NCI-H1092 treated with DMSO at 0.1 percent for 48 hours (cell line): ENCODE results near the gene RTN4.
"Not testable (repeated sequence)": the region's sequence is repeated elsewhere in the genome, so short reads cannot be mapped to it uniquely, and the experiment has no call there.

Source experiments
- DNase-seq: peaks from one replicate; lab custom pipeline; 2025; lab: John Stamatoyannopoulos, UW

Gene RTN4

DNA sequence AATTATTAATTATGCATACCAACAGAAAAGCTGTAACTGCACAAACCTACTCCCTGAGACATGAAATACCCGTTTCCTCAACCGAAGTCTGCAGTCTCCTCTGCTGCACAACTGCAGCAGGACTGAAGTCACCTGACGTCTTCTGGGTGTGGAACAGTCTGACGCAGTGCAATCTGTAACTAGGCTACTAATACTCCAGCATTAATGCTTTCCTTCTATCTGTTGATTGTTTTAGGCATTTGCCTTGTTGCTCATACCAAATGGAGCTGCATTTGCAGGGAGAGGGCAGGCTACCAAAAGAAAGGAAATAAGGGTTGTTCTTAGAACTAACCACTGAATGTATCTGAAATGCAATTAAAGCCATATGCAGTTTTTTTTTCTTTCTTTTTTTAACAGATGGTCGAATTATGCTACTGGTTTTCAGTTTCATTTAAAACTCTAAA is 40.1 kb downstream of the RTN4 start:
- no peak for DNase-seq

- DNase-seq, result no peak
Measured at GRCh38 chr2:55009277-55010060, 40.8 kb downstream of the RTN4 start.

DNA sequence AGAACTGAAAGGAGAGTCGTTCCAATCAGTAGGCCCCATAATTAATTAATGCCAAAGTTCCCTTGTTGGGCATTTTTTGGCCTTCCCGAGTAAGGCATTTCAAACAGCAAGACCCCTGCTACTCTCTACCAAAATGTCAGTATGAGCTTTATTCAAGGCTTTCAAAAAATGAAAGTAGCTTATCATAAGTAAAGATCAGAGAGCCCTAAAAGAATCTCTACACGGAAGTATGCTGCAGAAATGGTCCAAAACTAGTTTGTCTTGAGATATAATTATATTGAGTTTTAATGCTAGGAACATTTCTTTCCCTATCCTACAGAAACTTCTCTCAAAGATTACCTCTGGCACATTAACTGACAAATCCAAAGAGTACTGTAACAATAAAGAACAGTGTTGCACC is 43.9 kb downstream of the RTN4 start:
- DNase-seq, result no peak

- DNase-seq, result no peak
Measured at GRCh38 chr2:55003706-55004639, 46.3 kb downstream of the RTN4 start.

- no peak for DNase-seq
Measured at GRCh38 chr2:55001716-55002115, 48.5 kb downstream of the RTN4 start.

DNA sequence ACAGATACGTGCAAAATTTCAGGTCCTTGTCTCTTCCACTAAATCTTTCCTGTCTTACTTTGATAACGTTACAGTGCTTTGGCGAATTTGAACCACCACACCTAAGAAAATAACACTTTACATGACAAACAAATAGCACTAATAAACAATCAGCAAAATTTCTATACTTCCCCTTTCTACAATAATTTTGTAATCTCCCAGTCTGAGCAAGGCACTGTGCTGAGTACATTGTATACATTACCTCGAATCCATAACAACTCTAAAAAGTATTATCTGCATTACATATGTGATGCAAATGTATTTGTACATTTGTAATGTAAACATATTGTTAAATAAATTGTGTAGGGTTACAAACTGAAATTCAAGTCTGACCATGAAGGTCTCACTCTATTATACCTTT is 49.9 kb downstream of the RTN4 start:
- no peak for DNase-seq

DNA sequence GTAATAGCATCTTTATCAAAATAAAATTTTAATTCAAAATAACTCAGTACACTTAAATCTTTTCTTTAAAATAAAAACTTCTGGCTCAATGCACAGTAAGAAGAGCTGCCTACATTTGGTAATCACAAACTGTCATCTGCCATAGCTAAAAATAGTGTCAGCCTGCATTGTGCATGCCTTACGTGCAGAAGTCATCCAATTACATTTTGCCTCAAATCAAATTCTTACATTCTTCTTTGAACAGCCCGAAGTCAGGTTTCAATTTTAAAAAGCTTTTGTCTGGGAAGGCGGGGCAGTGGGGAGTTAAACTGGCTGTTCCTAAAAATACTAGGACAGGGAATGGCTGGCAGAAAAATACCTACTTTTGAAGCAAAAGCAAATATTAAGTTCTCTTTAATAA is 51.1 kb downstream of the RTN4 start:
- DNase-seq, result no peak

- DNase-seq, result no peak
Measured at GRCh38 chr2:54997826-54998225, 52.4 kb downstream of the RTN4 start.

DNA sequence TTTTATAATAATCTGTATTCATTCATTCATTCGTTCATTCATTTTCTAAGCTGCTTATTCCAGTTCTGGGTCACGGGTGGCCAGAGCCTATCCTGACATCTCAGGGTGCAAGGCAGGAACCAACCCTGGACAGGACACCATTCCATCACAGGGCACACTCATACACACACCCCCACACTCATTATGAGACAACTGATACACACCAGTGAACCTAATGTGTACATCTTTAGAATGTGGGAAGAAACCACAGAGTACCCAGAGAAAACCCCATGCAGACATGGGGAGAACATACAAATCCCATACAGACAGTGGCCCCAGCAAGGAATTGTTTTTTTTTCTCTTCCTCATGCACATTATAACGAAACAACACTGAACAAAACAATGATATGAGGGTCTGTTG is 54.7 kb downstream of the RTN4 start:
- DNase-seq, result no peak

GRCh38 chr2:54990694-54991093 is 59.6 kb downstream of the RTN4 start:
- DNase-seq, result not testable (repeated sequence)

DNA sequence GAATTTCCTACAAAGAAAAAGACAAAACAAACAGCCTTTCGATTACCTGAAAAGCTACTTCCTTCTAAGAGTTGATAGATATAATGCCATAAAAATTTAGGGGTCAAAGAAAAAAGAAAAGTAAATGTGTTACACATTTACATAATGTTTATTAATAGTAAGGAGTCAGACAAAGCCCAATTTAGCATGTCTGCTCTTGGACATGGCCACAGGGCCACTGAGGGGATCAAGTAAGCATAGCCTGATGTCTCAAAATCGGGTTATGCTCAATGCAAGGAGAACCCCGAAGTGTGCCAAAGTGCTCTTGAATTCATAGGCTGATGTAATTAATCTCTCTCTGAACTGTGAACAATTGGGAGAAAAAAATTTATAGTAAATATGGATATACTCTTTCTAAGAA is 61.6 kb downstream of the RTN4 start:
- DNase-seq, result no peak

DNA sequence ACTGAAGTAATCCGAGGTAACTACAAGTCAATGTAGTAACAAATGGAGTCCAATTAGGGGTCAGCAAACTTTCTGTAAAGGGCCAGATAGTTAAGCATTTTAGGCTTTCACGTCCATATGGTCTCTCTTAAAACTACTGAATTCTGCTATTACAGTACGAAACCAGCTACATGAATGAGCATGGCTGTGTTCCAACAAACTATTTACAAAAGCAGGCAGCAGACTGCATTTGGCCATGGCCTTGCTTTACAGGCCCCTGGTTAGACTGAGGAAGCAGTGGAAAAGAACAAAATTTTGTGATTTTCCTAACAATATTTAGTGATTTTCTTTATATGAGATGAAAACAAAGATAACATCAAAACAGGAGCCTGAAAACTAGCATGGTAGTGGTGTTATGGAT is 64.0 kb downstream of the RTN4 start:
- no peak for DNase-seq

DNA sequence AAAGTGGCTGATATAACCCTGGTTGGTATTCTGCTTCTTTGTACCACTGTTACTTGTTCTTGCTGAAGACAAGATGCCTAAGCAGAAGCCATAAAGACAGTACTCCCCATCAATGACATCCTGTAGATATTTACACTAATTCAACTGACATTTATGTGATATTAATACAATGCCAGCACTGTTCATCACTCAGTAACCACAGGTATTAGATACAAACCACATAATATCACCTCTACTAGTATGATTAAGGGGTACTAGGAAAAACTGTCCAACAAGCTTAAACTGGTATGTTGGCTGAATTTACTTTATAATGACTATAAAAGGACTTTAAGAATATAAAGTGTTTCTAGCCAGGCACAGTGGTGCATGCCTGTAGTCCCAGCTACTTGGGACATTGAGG is 65.8 kb downstream of the RTN4 start:
- DNase-seq, result no peak

DNA sequence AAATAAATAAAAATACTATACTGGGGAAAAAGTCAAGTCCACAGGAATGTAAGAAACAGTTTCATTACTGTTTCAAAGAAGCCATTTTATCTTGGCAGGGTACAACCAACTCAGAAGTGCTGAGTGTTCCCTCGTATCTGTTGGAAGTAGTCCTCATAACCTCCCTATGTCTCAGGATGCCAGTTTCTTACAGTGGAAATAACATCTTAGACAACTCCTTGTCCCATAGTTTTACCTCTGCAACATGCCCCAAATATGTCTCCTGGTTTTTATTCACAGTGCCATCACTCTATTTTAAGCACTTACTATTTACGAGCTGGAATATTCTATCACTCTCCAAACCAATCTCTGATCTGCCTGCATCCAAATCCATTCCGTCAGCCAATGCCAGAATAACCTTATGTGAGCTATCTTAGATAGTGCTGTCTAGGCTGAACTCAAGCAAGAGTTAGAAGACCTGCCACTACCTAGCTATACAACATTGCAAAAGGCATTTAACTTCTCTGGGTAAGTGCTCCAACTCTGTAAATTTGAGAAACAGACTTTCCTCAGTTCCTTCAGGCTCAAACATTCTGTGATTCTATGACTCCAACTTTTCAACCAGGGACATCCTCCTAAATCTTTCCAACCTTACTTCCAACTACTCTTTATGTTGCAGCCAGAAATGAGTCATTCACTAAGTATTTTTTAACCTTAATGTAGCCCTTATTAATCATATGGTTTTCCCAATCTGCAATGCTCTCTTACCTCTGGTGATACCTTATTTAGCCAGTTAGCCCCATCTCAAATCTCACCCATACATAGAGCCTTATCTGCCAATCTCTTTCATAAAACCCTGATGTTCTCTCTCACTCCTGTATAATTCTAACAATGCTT is 66.7 kb downstream of the RTN4 start:
- DNase-seq, result no peak

DNA sequence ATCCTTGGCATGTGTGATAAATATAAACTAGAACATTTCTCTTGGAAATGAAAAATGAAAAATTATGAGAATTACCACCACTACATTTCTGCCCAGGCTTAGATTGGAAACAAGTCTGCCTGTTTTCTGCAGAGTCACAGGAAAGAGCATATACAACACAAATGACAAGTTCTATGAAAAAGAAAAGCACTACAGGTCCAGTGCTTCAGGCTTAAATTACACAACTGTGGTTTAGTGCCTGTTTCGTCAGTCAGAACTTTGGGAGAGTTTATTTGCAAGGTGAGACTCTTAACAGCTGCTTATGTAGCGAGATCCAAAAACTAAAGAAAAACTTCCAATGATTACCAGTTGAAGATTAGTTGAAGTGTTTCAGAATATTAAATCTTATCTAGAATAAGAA is 68.9 kb downstream of the RTN4 start:
- DNase-seq, result no peak

DNA sequence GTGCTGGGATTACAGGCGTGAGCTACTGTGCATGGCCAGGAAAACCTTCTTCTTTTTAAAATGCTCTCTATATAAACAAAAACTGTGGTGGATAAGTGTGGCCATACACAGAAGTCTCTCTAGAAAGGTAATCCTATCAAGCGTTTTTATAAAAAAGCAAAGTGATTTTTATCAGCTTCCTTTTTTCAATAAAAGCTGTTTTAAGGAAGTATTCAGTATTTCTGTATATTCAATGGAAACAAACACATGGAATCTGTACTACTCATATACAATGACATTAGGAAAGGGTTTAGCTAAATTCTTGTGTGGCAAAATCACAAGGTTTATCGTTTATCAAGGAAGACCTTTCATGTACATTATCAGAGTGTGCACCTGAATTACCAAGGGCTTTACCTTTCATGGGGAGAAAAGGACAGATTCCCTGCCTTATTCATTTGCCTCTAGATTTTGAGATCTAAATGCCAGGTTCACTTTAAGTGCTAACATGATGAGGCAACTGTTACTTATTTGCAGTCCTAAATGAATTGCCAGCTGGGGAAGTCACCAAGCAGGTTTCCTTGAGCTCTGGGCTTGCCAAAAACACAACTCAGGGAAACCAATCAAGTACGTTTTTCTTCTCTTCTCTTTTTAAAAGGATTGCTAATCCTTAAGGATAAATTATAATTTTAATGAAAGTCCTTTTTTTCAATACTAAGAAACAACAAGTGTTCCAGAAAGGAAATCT is 70.8 kb downstream of the RTN4 start:
- DNase-seq, result no peak

GRCh38 chr2:54977149-54977548 is 73.1 kb downstream of the RTN4 start:
- DNase-seq, result no peak

DNA sequence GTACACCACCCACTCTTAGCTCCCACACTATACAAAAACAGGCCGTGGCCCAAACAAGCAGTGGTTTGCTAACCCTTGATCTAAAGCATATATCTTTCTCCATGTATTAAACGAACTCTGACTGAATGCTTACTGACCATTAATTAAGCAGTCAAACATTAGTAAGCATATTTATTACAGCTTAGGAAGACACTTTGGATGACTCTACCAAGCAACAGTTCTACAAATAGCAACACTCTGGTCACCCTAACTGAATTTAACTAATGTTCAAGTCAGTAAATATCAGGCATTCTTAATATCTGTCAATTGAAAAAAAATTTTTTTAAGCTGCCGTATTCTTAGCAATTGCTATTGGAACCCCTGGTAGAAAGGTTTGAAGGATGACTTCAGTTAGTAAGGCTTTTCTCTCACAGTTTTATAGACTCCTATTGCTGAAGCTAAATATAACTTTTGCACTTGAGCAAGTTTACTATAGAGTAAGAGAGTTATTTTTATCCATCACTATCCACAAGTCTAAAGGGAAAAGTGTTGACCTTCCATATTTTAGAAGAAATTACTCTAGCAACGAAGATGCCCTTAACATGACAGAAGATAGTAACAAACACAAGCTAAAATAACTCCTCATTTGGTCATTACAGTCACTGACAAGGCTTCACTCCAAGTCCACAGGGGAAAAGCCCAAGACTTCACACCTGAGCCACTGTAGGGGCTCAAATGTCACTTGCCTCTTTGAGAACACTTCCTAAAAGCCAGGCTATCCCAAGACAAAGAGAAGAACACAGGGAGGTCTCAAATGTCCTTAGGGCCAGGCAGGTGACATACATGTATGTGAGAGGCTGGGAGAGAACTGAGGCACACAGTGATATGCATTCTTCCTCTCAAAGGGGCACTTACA is 74.4 kb downstream of the RTN4 start:
- no peak for DNase-seq

- no peak for DNase-seq
Measured at GRCh38 chr2:54975175-54975574, 75.1 kb downstream of the RTN4 start.

- no peak for DNase-seq
Measured at GRCh38 chr2:54969940-54970338, 80.3 kb downstream of the RTN4 start.
